Stimulated activated CD4-positive, alpha-beta T cell treated with anti-CD3 and anti-CD28 coated beads, Interleukin-12 subunit alpha, Interleukin-12 subunit beta, amount 100 ng/mL, for 48 hours (primary cell): Measurements from ENCODE around the gene PHF24.
A peak's percentile ranks its signal among the peaks of the same experiment; 100 is the strongest.
"Not testable (repeated sequence)": the region's sequence is repeated elsewhere in the genome, so short reads cannot be mapped to it uniquely, and the experiment has no call there.

ENCODE experiments used
- DNase-seq, 3 donors: peaks; one replicate each; pipeline ENCODE4 v3.0.0-alpha.2; 2020; ENCODE audit warnings: low read depth in 2 of 3, low spot score in 1 of 3

The PHF24 gene

GRCh38 chr9:34957492-34958410, at the start of gene PHF24:
TSS of gene PHF24 (plus strand) at chr9:34958285. CDS start at chr9:34971299, 13,014 bp downstream.
- DNase-seq = no peak

- DNase-seq = no peak
These were observed 31.0 kb upstream of the PHF24 start for GRCh38 chr9:34927061-34927460.

GRCh38 chr9:34928921-34929320, 29.2 kb upstream of the PHF24 start:
- peak in 1 of 3 donors; percentile 3 for DNase-seq

GRCh38 chr9:34929506-34930102, 28.5 kb upstream of the PHF24 start:
- DNase-seq = peak; percentile 17 to 35 (median 22)

- not testable (repeated sequence) for DNase-seq
These were observed 18.1 kb upstream of the PHF24 start for GRCh38 chr9:34939989-34940388.

- no peak for DNase-seq
These were observed 9.6 kb upstream of the PHF24 start for GRCh38 chr9:34948451-34948850.

- DNase-seq = no peak
These were observed 3.9 kb upstream of the PHF24 start for GRCh38 chr9:34954225-34954624.

GRCh38 chr9:34956066-34956465, 2.0 kb upstream of the PHF24 start:
- DNase-seq = not testable (repeated sequence)

- no peak for DNase-seq
These were observed 1.4 kb upstream of the PHF24 start for GRCh38 chr9:34956648-34957047.

- DNase-seq = no peak
These were observed 412 bp downstream of the PHF24 start for GRCh38 chr9:34958411-34958982.

- DNase-seq = no peak
These were observed 1.4 kb downstream of the PHF24 start for GRCh38 chr9:34959461-34959860.

GRCh38 chr9:34961574-34962490, 3.7 kb downstream of the PHF24 start:
- DNase-seq = peak in 1 of 3 donors; percentile 19

- DNase-seq = no peak
These were observed 4.5 kb downstream of the PHF24 start for GRCh38 chr9:34962546-34962945.

GRCh38 chr9:34963552-34963951, 5.5 kb downstream of the PHF24 start:
- no peak for DNase-seq

- DNase-seq = no peak
These were observed 6.4 kb downstream of the PHF24 start for GRCh38 chr9:34964458-34964857.

GRCh38 chr9:34971146-34971811, 13.2 kb downstream of the PHF24 start:
- no peak for DNase-seq

- DNase-seq = no peak
These were observed 16.6 kb downstream of the PHF24 start for GRCh38 chr9:34974664-34975063.

- no peak for DNase-seq
These were observed 18.4 kb downstream of the PHF24 start for GRCh38 chr9:34976441-34976840.

- no peak for DNase-seq
These were observed 18.9 kb downstream of the PHF24 start for GRCh38 chr9:34976992-34977391.

GRCh38 chr9:34980181-34980761, 22.2 kb downstream of the PHF24 start:
- no peak for DNase-seq
